Left ventricle myocardium inferior (tissue), 1 donor: ENCODE results near the gene PLCZ1. TPM values are rescaled to one million over a fixed set of nuclear protein-coding genes. Genes with fewer than 3 reads are reported as not detected.

ENCODE experiments used
- DNase-seq: peaks from one replicate; pipeline ENCODE4 v3.0.0-alpha.2; 2020
- H3K27ac ChIP-seq: fragments of 200-600 bp; replicated peaks from 2 replicates; pipeline ENCODE4 v1.8.0; 2021
- H3K27me3 ChIP-seq: fragments of 200-600 bp; 2 replicates; pipeline ENCODE4 v1.8.0; 2021; ENCODE audit warnings: low read depth
- H3K36me3 ChIP-seq: fragments of 200-600 bp; 2 replicates; pipeline ENCODE4 v1.8.0; 2021
- H3K4me1 ChIP-seq: fragments of 200-600 bp; 2 replicates; pipeline ENCODE4 v1.8.0; 2021
- H3K4me3 ChIP-seq: fragments of 200-600 bp; 2 replicates; pipeline ENCODE4 v1.8.0; 2021; ENCODE audit warnings: mild to moderate bottlenecking, moderate library complexity
- H3K9me3 ChIP-seq: fragments of 200-600 bp; replicated peaks from 2 replicates; pipeline ENCODE4 v1.8.0; 2021
- intact Hi-C: fragments of 100-400 bp; cut with micrococcal nuclease; formaldehyde crosslinking; loops from one replicate; pipeline ENCODE4 v1.11.0; 2022
- total RNA-seq: library from RNA; stranded (reverse); fragmentation: NEBNext Ultra II Directional; extraction: Animal tissue kit (Norgen Biotek cat#: 25700); gene quantifications from one replicate; pipeline ENCODE4 v1.2.1, GENCODE V29; 2021
- TF ChIP-seq, protein P1 (sequence below): fragments of 200-600 bp; IDR thresholded peaks from 2 replicates; pipeline ENCODE4 v1.8.0; 2021; ENCODE audit warnings: antibody characterized with exemption, mild to moderate bottlenecking, borderline replicate concordance
- donor health status: DM: no; HTN: yes; CAD: no; lungs with severe emphysema.

The PLCZ1 gene
- total RNA-seq, 1 donor from 2014 or later, result 0.49 TPM

DNA sequence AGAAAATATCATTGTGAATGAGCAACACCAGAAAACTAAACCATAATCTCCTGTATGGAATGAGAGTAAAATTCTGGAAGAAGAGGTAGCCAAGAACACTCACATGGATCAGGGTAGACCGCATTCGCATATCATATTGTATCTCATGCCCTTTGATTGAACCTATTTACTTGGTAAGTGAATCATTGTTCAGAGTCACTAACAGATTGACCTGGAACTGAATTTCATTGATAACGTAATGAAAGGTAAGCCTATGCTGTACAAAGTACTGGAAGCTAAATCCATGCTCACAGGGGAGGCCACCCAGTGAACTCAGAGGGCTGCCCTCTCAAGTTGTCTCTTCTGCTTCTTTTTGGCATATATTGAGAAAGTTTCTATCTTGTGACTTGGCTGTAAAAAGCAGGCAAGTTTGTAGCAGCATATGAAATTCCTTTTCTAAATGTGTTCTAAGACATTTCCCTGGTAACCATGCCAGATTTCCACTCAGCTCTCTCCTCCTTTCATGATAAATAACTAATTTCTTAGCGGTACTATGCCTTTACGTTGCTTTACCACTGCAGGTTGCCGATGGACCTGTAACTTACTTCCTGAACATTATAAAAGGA lies 91.4 kb downstream of the PLCZ1 start:
- no peak for DNase-seq
- Histone ChIP-seq H3K27ac (no peak overlapping the region), H3K27me3 (no peaks in the 10 kb centered on the region), H3K4me1 (peaks cover 7% of the 10 kb centered on the region), H3K4me3 (no peak overlapping the region), H3K36me3 (no peaks in the 10 kb centered on the region), H3K9me3 (no peaks in the 10 kb centered on the region)
- TF ChIP-seq, protein P1, sequence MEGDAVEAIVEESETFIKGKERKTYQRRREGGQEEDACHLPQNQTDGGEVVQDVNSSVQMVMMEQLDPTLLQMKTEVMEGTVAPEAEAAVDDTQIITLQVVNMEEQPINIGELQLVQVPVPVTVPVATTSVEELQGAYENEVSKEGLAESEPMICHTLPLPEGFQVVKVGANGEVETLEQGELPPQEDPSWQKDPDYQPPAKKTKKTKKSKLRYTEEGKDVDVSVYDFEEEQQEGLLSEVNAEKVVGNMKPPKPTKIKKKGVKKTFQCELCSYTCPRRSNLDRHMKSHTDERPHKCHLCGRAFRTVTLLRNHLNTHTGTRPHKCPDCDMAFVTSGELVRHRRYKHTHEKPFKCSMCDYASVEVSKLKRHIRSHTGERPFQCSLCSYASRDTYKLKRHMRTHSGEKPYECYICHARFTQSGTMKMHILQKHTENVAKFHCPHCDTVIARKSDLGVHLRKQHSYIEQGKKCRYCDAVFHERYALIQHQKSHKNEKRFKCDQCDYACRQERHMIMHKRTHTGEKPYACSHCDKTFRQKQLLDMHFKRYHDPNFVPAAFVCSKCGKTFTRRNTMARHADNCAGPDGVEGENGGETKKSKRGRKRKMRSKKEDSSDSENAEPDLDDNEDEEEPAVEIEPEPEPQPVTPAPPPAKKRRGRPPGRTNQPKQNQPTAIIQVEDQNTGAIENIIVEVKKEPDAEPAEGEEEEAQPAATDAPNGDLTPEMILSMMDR, result no peak
- intact Hi-C loops, result no loop called here

DNA sequence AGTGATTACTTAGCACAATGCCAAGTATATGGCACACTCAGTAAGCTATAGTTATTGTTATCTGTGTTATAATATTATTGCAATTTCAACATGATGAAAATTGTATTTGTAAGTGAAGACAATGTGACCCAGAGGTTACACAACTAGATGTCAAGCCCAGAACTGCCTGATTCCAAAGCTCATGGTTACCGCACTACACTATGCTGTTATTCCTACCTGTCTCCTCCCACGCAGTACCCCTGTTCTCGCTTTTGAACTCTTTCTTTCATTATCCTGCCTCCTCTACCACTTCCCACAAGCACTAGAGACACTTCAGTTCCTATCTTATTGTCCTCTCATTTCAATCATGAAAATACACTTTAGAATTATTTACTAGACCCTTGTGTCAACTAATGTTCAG lies 93.2 kb downstream of the PLCZ1 start:
- H3K4me1 ChIP-seq, result peaks cover 7% of the 10 kb centered on the region
- TF ChIP-seq, protein P1, result no peak
- no peak overlapping the region for H3K4me3 ChIP-seq
- DNase-seq, result no peak
- intact Hi-C loops, result no loop called here
- H3K27me3 ChIP-seq, result no peaks in the 10 kb centered on the region
- H3K9me3 ChIP-seq, result no peaks in the 10 kb centered on the region
- H3K27ac ChIP-seq, result no peak overlapping the region
- no peaks in the 10 kb centered on the region for H3K36me3 ChIP-seq

DNA sequence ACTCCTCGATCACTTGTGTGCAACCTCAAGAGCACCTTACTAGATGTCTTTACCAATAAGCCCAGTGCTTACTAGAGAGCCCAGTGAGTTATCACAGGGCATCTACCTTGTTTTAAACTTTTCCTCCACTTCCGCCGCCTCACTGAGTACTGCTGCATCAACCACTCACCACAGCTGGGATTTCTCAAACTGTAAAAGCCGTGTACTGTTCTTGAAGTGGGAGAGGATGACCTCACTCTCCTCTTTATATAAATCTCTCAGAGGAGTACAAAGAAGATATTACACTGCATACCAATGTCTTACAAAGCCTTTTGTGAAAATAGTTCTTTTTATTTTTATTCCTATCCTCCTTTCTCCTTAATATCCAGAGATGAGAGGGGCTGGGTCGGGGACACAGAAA lies 94.1 kb downstream of the PLCZ1 start:
- no peak for DNase-seq
- TF ChIP-seq, protein P1, result no peak
- Histone ChIP-seq H3K36me3 (no peaks in the 10 kb centered on the region), H3K4me3 (no peak overlapping the region), H3K4me1 (peaks cover 7% of the 10 kb centered on the region), H3K27ac (no peak overlapping the region), H3K27me3 (no peaks in the 10 kb centered on the region), H3K9me3 (no peaks in the 10 kb centered on the region)
- intact Hi-C loops, result no loop called here

DNA sequence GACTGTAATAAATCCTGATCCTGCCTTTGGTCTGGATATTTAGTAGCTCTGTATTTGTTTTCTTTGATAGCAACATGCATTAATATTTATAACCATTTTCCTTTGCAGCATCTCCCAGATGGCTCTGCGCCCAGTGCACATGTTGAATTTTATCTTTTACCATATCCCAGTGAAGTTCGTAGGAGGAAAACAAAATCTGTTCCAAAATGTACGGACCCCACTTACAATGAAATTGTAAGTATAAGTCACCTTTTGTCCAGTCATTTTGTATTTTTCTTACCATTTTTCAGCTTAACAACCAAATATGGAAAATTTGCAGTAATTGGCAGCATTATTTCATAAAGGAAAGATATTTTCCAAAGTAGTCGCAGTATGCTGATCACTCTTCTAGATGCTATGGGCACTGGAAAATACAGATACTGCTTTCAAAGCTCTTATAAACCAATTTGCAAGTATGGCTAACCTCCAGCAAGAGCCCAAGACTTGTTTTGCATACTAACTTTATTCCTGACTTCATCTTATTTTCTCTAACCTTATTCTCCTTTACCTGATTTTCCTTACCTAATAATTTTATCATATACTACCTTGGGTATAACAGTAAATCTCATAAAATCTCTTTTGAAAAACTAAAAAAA lies 97.4 kb downstream of the PLCZ1 start:
- no peak overlapping the region for H3K4me3 ChIP-seq
- no peak for DNase-seq
- TF ChIP-seq, protein P1, result no peak

DNA sequence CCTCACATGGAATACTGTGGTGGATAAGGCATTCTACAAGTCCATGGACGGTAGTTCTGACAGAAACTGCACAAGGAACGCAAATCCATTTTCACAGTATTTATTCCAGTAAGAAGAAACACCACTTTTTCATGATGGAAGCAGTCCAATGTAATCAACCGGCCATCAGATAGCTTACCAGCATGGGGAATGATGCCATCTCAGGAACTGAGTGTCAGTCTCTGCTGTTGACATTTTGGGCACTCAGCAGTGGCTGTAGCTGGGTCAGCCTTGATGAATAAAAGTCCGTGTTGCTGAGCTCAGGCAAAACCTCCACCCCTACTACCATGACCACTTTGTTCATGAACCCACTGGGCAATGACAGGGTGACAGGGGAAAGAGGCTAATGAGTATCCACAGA lies 103.4 kb downstream of the PLCZ1 start:
- no peaks in the 10 kb centered on the region for H3K27me3 ChIP-seq
- no peaks in the 10 kb centered on the region for H3K4me1 ChIP-seq
- intact Hi-C loops, result no loop called here
- H3K36me3 ChIP-seq, result no peaks in the 10 kb centered on the region
- no peak overlapping the region for H3K4me3 ChIP-seq
- no peaks in the 10 kb centered on the region for H3K9me3 ChIP-seq
- DNase-seq, result no peak
- H3K27ac ChIP-seq, result no peak overlapping the region
- TF ChIP-seq, protein P1, result no peak

More for the DNA sequence above, 97.4 kb downstream of the PLCZ1 start:
- peaks cover 7% of the 10 kb centered on the region for H3K4me1 ChIP-seq
- no peak overlapping the region for H3K27ac ChIP-seq
- H3K27me3 ChIP-seq, result no peaks in the 10 kb centered on the region
- intact Hi-C loops, result no loop called here
- H3K36me3 ChIP-seq, result no peaks in the 10 kb centered on the region
- H3K9me3 ChIP-seq, result no peaks in the 10 kb centered on the region

Other genes with a start within 250 kb of the PLCZ1 start
- not detected for gene CAPZA3, start 107 bp upstream of the PLCZ1 start, total RNA-seq